NCI-H2029 treated with DMSO at 0.1 percent for 48 hours (cell line): ENCODE results near the gene TLR7.
A peak's percentile ranks its signal among the peaks of the same experiment; 100 is the strongest.

Source experiments
- DNase-seq: peaks from one replicate; lab custom pipeline; 2025; lab: John Stamatoyannopoulos, UW

TLR7 gene

GRCh38 chrX:12891171-12891570, 24.3 kb downstream of the TLR7 start:
- DNase-seq = no peak

- no peak for DNase-seq
These were observed 25.1 kb downstream of the TLR7 start for GRCh38 chrX:12891915-12892506.

GRCh38 chrX:12892716-12893115, 25.8 kb downstream of the TLR7 start:
- no peak for DNase-seq

GRCh38 chrX:12894074-12895030, 27.5 kb downstream of the TLR7 start:
- DNase-seq = no peak

- DNase-seq = no peak
These were observed 29.0 kb downstream of the TLR7 start for GRCh38 chrX:12895866-12896265.

- no peak for DNase-seq
These were observed 30.1 kb downstream of the TLR7 start for GRCh38 chrX:12896935-12897334.

- DNase-seq = no peak
These were observed 31.2 kb downstream of the TLR7 start for GRCh38 chrX:12898073-12898472.

- no peak for DNase-seq
These were observed 32.6 kb downstream of the TLR7 start for GRCh38 chrX:12899506-12899905.

- DNase-seq = peak; percentile 2
These were observed 34.6 kb downstream of the TLR7 start for GRCh38 chrX:12901486-12901885.

GRCh38 chrX:12903646-12904045, 36.8 kb downstream of the TLR7 start:
- no peak for DNase-seq

GRCh38 chrX:12906046-12906761, 39.3 kb downstream of the TLR7 start, which contains the start of gene TLR8:
Gene TLR8, plus strand, starts transcription at chrX:12906620. Its CDS starts 87 bp downstream, at chrX:12906707.
- DNase-seq = no peak

GRCh38 chrX:12910423-12911121, 43.7 kb downstream of the TLR7 start:
- no peak for DNase-seq

GRCh38 chrX:12911122-12911470, 44.2 kb downstream of the TLR7 start:
- no peak for DNase-seq

GRCh38 chrX:12912791-12913482, 46.1 kb downstream of the TLR7 start:
- DNase-seq = no peak

- DNase-seq = no peak
These were observed 50.9 kb downstream of the TLR7 start for GRCh38 chrX:12917753-12918152.

- DNase-seq = no peak
These were observed 52.2 kb downstream of the TLR7 start for GRCh38 chrX:12919051-12919450.

GRCh38 chrX:12919620-12920019, 52.7 kb downstream of the TLR7 start:
- DNase-seq = no peak

GRCh38 chrX:12920990-12921389, 54.1 kb downstream of the TLR7 start:
- no peak for DNase-seq

GRCh38 chrX:12921886-12922598, 55.2 kb downstream of the TLR7 start:
- no peak for DNase-seq

GRCh38 chrX:12922599-12922919, 55.7 kb downstream of the TLR7 start:
- DNase-seq = no peak

GRCh38 chrX:12929701-12930100, 62.8 kb downstream of the TLR7 start:
- no peak for DNase-seq
